ENCODE results near the gene NLRP10. TPM values are rescaled to one million over a fixed set of nuclear protein-coding genes. Genes with fewer than 3 reads are reported as not detected.

The NLRP10 gene
- polyA plus RNA-seq, 1 of the 3 experiments (the other 2 are of a cell fraction) = 0.05 TPM

- peak overlapping the region in 1 of 2 experiments; percentile 74; a peak in 2 of 4 replicates for H3K27ac ChIP-seq (ENCODE audit: low read depth in 2 of 2, low read length in 1 of 2)
- TF ChIP-seq FOSL2 (IDR thresholded peaks at IDR 0.05; ENCODE audit: borderline replicate concordance, low read depth) = peak; percentile 89
- no peak for TF ChIP-seq RFX5 (IDR thresholded peaks at IDR 0.05; ENCODE audit: low read length)
- TF ChIP-seq ELF1 (IDR thresholded peaks at IDR 0.05) = no peak
- TF ChIP-seq, protein P1, sequence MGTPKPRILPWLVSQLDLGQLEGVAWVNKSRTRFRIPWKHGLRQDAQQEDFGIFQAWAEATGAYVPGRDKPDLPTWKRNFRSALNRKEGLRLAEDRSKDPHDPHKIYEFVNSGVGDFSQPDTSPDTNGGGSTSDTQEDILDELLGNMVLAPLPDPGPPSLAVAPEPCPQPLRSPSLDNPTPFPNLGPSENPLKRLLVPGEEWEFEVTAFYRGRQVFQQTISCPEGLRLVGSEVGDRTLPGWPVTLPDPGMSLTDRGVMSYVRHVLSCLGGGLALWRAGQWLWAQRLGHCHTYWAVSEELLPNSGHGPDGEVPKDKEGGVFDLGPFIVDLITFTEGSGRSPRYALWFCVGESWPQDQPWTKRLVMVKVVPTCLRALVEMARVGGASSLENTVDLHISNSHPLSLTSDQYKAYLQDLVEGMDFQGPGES (IDR thresholded peaks at IDR 0.05; ENCODE audit: low read depth, low read length) = no peak
- TF ChIP-seq NRF1 (IDR thresholded peaks at IDR 0.05; ENCODE audit: low read depth, low read length) = no peak
- TF ChIP-seq, protein P2, sequence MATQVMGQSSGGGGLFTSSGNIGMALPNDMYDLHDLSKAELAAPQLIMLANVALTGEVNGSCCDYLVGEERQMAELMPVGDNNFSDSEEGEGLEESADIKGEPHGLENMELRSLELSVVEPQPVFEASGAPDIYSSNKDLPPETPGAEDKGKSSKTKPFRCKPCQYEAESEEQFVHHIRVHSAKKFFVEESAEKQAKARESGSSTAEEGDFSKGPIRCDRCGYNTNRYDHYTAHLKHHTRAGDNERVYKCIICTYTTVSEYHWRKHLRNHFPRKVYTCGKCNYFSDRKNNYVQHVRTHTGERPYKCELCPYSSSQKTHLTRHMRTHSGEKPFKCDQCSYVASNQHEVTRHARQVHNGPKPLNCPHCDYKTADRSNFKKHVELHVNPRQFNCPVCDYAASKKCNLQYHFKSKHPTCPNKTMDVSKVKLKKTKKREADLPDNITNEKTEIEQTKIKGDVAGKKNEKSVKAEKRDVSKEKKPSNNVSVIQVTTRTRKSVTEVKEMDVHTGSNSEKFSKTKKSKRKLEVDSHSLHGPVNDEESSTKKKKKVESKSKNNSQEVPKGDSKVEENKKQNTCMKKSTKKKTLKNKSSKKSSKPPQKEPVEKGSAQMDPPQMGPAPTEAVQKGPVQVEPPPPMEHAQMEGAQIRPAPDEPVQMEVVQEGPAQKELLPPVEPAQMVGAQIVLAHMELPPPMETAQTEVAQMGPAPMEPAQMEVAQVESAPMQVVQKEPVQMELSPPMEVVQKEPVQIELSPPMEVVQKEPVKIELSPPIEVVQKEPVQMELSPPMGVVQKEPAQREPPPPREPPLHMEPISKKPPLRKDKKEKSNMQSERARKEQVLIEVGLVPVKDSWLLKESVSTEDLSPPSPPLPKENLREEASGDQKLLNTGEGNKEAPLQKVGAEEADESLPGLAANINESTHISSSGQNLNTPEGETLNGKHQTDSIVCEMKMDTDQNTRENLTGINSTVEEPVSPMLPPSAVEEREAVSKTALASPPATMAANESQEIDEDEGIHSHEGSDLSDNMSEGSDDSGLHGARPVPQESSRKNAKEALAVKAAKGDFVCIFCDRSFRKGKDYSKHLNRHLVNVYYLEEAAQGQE (IDR thresholded peaks at IDR 0.05; ENCODE audit: low read depth, low read length) = peak; percentile 21; the same call in 1 of the 2 replicates
- TF ChIP-seq, protein P3, sequence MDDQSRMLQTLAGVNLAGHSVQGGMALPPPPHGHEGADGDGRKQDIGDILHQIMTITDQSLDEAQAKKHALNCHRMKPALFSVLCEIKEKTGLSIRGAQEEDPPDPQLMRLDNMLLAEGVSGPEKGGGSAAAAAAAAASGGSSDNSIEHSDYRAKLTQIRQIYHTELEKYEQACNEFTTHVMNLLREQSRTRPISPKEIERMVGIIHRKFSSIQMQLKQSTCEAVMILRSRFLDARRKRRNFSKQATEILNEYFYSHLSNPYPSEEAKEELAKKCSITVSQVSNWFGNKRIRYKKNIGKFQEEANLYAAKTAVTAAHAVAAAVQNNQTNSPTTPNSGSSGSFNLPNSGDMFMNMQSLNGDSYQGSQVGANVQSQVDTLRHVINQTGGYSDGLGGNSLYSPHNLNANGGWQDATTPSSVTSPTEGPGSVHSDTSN (IDR thresholded peaks at IDR 0.05) = peak; percentile 97
- peak; percentile 97 for TF ChIP-seq NFIC (IDR thresholded peaks at IDR 0.05; ENCODE audit: borderline replicate concordance)
- TF ChIP-seq RAD21 (IDR thresholded peaks at IDR 0.05; ENCODE audit: low read length) = no peak
- TF ChIP-seq POLR2AphosphoS5 (IDR thresholded peaks at IDR 0.05; ENCODE audit: low read depth, low read length) = peak; percentile 66; the same call in 1 of the 2 replicates
- TF ChIP-seq TEAD4 (IDR thresholded peaks at IDR 0.05; ENCODE audit: borderline replicate concordance, insufficient read depth) = peak; percentile 78; the same call in 1 of the 2 replicates
- TF ChIP-seq EP300 (IDR thresholded peaks at IDR 0.05; ENCODE audit: borderline replicate concordance in 1 of 2, low read depth in 1 of 2, low read length in 1 of 2) = peak in 1 of 2 experiments; percentile 89; a peak in 2 of 4 replicates
- no peak for TF ChIP-seq GATA2 (CRISPR knock-in tag; IDR thresholded peaks at IDR 0.05)
- TF ChIP-seq YY1 (IDR thresholded peaks at IDR 0.05; ENCODE audit: low read depth) = peak; percentile 57; the same call in 1 of the 2 replicates
- TF ChIP-seq EZH2phosphoT487 (IDR thresholded peaks at IDR 0.05; ENCODE audit: borderline replicate concordance, low read depth) = no peak
- TF ChIP-seq JUND (IDR thresholded peaks at IDR 0.05) = peak; percentile 93
- peak; percentile 68; the same call in 1 of the 2 replicates for TF ChIP-seq ZBTB33 (IDR thresholded peaks at IDR 0.05; ENCODE audit: borderline replicate concordance, low read depth)
- TF ChIP-seq MXI1 (IDR thresholded peaks at IDR 0.05; ENCODE audit: low read depth, low read length) = no peak
- TF ChIP-seq, protein P4, sequence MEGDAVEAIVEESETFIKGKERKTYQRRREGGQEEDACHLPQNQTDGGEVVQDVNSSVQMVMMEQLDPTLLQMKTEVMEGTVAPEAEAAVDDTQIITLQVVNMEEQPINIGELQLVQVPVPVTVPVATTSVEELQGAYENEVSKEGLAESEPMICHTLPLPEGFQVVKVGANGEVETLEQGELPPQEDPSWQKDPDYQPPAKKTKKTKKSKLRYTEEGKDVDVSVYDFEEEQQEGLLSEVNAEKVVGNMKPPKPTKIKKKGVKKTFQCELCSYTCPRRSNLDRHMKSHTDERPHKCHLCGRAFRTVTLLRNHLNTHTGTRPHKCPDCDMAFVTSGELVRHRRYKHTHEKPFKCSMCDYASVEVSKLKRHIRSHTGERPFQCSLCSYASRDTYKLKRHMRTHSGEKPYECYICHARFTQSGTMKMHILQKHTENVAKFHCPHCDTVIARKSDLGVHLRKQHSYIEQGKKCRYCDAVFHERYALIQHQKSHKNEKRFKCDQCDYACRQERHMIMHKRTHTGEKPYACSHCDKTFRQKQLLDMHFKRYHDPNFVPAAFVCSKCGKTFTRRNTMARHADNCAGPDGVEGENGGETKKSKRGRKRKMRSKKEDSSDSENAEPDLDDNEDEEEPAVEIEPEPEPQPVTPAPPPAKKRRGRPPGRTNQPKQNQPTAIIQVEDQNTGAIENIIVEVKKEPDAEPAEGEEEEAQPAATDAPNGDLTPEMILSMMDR (IDR thresholded peaks at IDR 0.05) = no peak
- no peak for TF ChIP-seq GABPA (IDR thresholded peaks at IDR 0.05; ENCODE audit: low read depth)
- no peak for TF ChIP-seq SIN3A (IDR thresholded peaks at IDR 0.05; ENCODE audit: borderline replicate concordance, low read depth, low read length)
- TF ChIP-seq RCOR1 (IDR thresholded peaks at IDR 0.05; ENCODE audit: low read length) = no peak
- peak; percentile 78; the same call in 1 of the 2 replicates for TF ChIP-seq RXRA (IDR thresholded peaks at IDR 0.05; ENCODE audit: borderline replicate concordance, low read depth)
- TF ChIP-seq, protein P5, sequence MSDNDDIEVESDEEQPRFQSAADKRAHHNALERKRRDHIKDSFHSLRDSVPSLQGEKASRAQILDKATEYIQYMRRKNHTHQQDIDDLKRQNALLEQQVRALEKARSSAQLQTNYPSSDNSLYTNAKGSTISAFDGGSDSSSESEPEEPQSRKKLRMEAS (IDR thresholded peaks at IDR 0.05; ENCODE audit: low read depth) = peak; percentile 70
Observed at GRCh38 chr11:8011981-8012444, 46.8 kb upstream of the NLRP10 start.

More at GRCh38 chr11:8011981-8012444, 46.8 kb upstream of the NLRP10 start:
- H3K9me3 ChIP-seq = no peaks in the 10 kb centered on the region
- H2AFZ ChIP-seq (ENCODE audit: low read depth) = no peak overlapping the region
- no peak overlapping the region for H3K9ac ChIP-seq
- no peaks in the 10 kb centered on the region for H3K9me2 ChIP-seq
- no peaks in the 10 kb centered on the region for H3K27me3 ChIP-seq (ENCODE audit: insufficient read depth)
- no peaks in the 10 kb centered on the region for H3K36me3 ChIP-seq (replicated peaks in 1 of 2; ENCODE audit: control insufficient read depth in 1 of 2, insufficient read depth in 2 of 2, low read length in 1 of 2)
- ChIA-PET POLR2A (no interaction called here), CTCF (interaction anchor here (1.3 to 11.1 kb wide), 4 partner anchors 9 to 84 kb away, joined by 4 to 574 read pairs (median 11); partner anchors contain the start of gene EIF3F)
- H3K4me2 ChIP-seq = peak overlapping the region; percentile 51
- 0 out of 2 replicates have a peak, but pooled peaks cover 5% of the 10 kb centered on the region for H4K20me1 ChIP-seq (ENCODE audit: insufficient read depth)
- peaks cover 21% of the 10 kb centered on the region for H3F3A ChIP-seq (replicated peaks; ENCODE audit: insufficient read depth)
- H3K4me3 ChIP-seq (ENCODE audit: low read depth in 2 of 2, low read length in 1 of 2) = no peak overlapping the region
- H3K79me2 ChIP-seq (ENCODE audit: insufficient read depth) = no peaks in the 10 kb centered on the region
- H3K4me1 ChIP-seq (ENCODE audit: control insufficient read depth in 1 of 2, insufficient read depth in 2 of 2, low read depth in 1 of 2, low read length in 1 of 2) = peaks cover 0 to 17% of the 10 kb centered on the region in 2 experiments; a peak in 2 of 4 replicates
- no peak for DNase-seq
- 4% methylated on average over 3 of the region's 4 CpGs for WGBS (ENCODE audit: low lambda C conversion rate)

All from SK-N-SH (cell line).